H9 (cell line): ENCODE results near the gene TMEM174. TPM values are rescaled to one million over a fixed set of nuclear protein-coding genes. Genes with fewer than 3 reads are reported as not detected.

Source experiments
- DNase-seq: peaks from one replicate; pipeline ENCODE4 v3.0.0-alpha.2; 2017
- H2AFZ ChIP-seq: one replicate; pipeline ENCODE4 v1.6.1; 2013; ENCODE audit warnings: mild to moderate bottlenecking, low read length, control low read depth, moderate library complexity
- H2AK5ac ChIP-seq: 2 replicates; pipeline ENCODE4 v1.6.1; 2013; ENCODE audit warnings: low read length, control low read depth, mixed read lengths; ENCODE audit not compliant: insufficient read length
- H2BK120ac ChIP-seq: one replicate; pipeline ENCODE4 v1.6.1; 2013; ENCODE audit warnings: low read depth, mild to moderate bottlenecking, low read length, control low read depth, inconsistent platforms; ENCODE audit not compliant: poor library complexity, severe bottlenecking
- H2BK12ac ChIP-seq: 2 replicates; pipeline ENCODE4 v1.6.1; 2013; ENCODE audit warnings: low read length, control low read depth, mixed read lengths, low read depth; ENCODE audit not compliant: insufficient read length
- H2BK15ac ChIP-seq: 2 replicates; pipeline ENCODE4 v1.6.1; 2013; ENCODE audit warnings: low read depth, low read length, control low read depth
- H2BK20ac ChIP-seq: one replicate; pipeline ENCODE4 v1.6.1; 2013; ENCODE audit warnings: low read depth, mild to moderate bottlenecking, low read length, control low read depth, inconsistent platforms; ENCODE audit not compliant: poor library complexity, severe bottlenecking
- H2BK5ac ChIP-seq: 2 replicates; pipeline ENCODE4 v1.6.1; 2013; ENCODE audit warnings: low read length, control low read depth, mixed read lengths; ENCODE audit not compliant: insufficient read length
- H3K14ac ChIP-seq: 2 replicates; pipeline ENCODE4 v1.6.1; 2013; ENCODE audit warnings: low read length, control low read depth; ENCODE audit not compliant: insufficient read depth
- H3K18ac ChIP-seq: 2 replicates; pipeline ENCODE4 v1.6.1; 2013; ENCODE audit warnings: low read depth, mild to moderate bottlenecking, mixed read lengths, low read length, control low read depth; ENCODE audit not compliant: insufficient read length
- H3K23ac ChIP-seq: 2 replicates; pipeline ENCODE4 v1.6.1; 2013; ENCODE audit warnings: low read length, control low read depth, mixed read lengths, low read depth; ENCODE audit not compliant: insufficient read length
- H3K23me2 ChIP-seq: 2 replicates; pipeline ENCODE4 v1.6.1; 2013; ENCODE audit warnings: low read depth, mild to moderate bottlenecking, mixed read lengths, low read length, control low read depth; ENCODE audit not compliant: insufficient read length, poor library complexity, severe bottlenecking
- H3K27ac ChIP-seq: 2 replicates; pipeline ENCODE4 v1.5.1; 2013; ENCODE audit warnings: low read length, control low read depth, mixed read lengths, low read depth; ENCODE audit not compliant: insufficient read length
- H3K27me3 ChIP-seq: 2 replicates; pipeline ENCODE4 v1.6.1; 2013; ENCODE audit warnings: low read length, control low read depth, inconsistent platforms; ENCODE audit not compliant: insufficient read depth
- H3K4ac ChIP-seq: 2 replicates; pipeline ENCODE4 v1.6.1; 2013; ENCODE audit warnings: low read depth, mild to moderate bottlenecking, control low read depth, inconsistent platforms, low read length, moderate library complexity
- H3K4me1 ChIP-seq: 2 replicates; pipeline ENCODE4 v1.6.1; 2013; ENCODE audit warnings: low read length, control low read depth, inconsistent platforms; ENCODE audit not compliant: insufficient read depth
- H3K4me2 ChIP-seq: 2 replicates; pipeline ENCODE4 v1.6.1; 2013; ENCODE audit warnings: low read length, control low read depth, mixed read lengths; ENCODE audit not compliant: insufficient read length, insufficient read depth
- H3K56ac ChIP-seq: 2 replicates; pipeline ENCODE4 v1.6.1; 2013; ENCODE audit warnings: low read depth, mild to moderate bottlenecking, mixed read lengths, low read length, control low read depth; ENCODE audit not compliant: insufficient read length
- H3K79me1 ChIP-seq: 2 replicates; pipeline ENCODE4 v1.6.1; 2013; ENCODE audit warnings: low read depth, mild to moderate bottlenecking, moderate library complexity, low read length, control low read depth, inconsistent platforms; ENCODE audit not compliant: insufficient read depth, poor library complexity, severe bottlenecking
- H3K79me2 ChIP-seq: 2 replicates; pipeline ENCODE4 v1.6.1; 2013; ENCODE audit warnings: low read length, control low read depth, inconsistent platforms; ENCODE audit not compliant: insufficient read depth
- H3K9ac ChIP-seq: 2 replicates; pipeline ENCODE4 v1.6.1; 2013; ENCODE audit warnings: low read length, control low read depth, mixed read lengths; ENCODE audit not compliant: insufficient read length; ENCODE audit errors: extremely low read depth
- H3K9me3 ChIP-seq: one replicate; pipeline ENCODE4 v1.6.1; 2013; ENCODE audit warnings: low read depth, low read length, inconsistent platforms; ENCODE audit not compliant: control insufficient read depth
- H3T11ph ChIP-seq: one replicate; pipeline ENCODE4 v1.6.1; 2013; ENCODE audit warnings: mild to moderate bottlenecking, low read length, control low read depth, inconsistent platforms
- H4K20me1 ChIP-seq: one replicate; pipeline ENCODE4 v1.6.1; 2013; ENCODE audit not compliant: control insufficient read depth, insufficient read length, insufficient read depth
- H4K5ac ChIP-seq: 2 replicates; pipeline ENCODE4 v1.6.1; 2013; ENCODE audit warnings: low read depth, mild to moderate bottlenecking, mixed read lengths, low read length, control low read depth; ENCODE audit not compliant: insufficient read length
- H4K8ac ChIP-seq: replicated peaks from 2 replicates; pipeline ENCODE4 v1.6.1; 2013; ENCODE audit warnings: low read length, control low read depth, mixed read lengths, low read depth; ENCODE audit not compliant: insufficient read length
- H4K91ac ChIP-seq: 2 replicates; pipeline ENCODE4 v1.6.1; 2013; ENCODE audit warnings: low read depth, mild to moderate bottlenecking, moderate library complexity, mixed read lengths, low read length, control low read depth; ENCODE audit not compliant: insufficient read length
- H3K27ac Mint-ChIP-seq, 3 experiments: 2 replicates in 2 of 3; 3 replicates in 1 of 3; pipeline ENCODE4 v1.8.0; 2020 to 2021; ENCODE audit warnings: mixed read lengths in 3 of 3, mild to moderate bottlenecking in 1 of 3, moderate library complexity in 1 of 3
- H3K27me3 Mint-ChIP-seq: 2 replicates; pipeline ENCODE4 v1.8.0; 2021; ENCODE audit warnings: low read depth, mild to moderate bottlenecking, moderate library complexity, mixed read lengths
- H3K36me3 Mint-ChIP-seq, 3 experiments: 2 replicates in 2 of 3; 3 replicates in 1 of 3; pipeline ENCODE4 v1.8.0; 2020 to 2021; ENCODE audit warnings: low read depth in 3 of 3, mixed read lengths in 3 of 3; ENCODE audit not compliant: insufficient read depth in 1 of 3
- H3K4me1 Mint-ChIP-seq, 2 experiments: 2 replicates each; pipeline ENCODE4 v1.8.0; 2020; ENCODE audit warnings: mixed read lengths in 2 of 2
- H3K4me3 Mint-ChIP-seq, 2 experiments: 2 replicates in 1 of 2; 3 replicates in 1 of 2; pipeline ENCODE4 v1.8.0; 2020 to 2021; ENCODE audit warnings: mild to moderate bottlenecking in 2 of 2, mixed read lengths in 2 of 2, moderate library complexity in 1 of 2
- H3K9me3 Mint-ChIP-seq, 2 experiments: 2 replicates in 1 of 2; 3 replicates in 1 of 2; pipeline ENCODE4 v1.8.0; 2020; ENCODE audit warnings: mild to moderate bottlenecking in 2 of 2, mixed read lengths in 2 of 2, moderate library complexity in 1 of 2
- CTCF ChIP-seq: fragments of 200-600 bp; sonication (generic); conservative IDR thresholded peaks from 3 replicates; pipeline ENCODE4 v1.8.0; 2021; ENCODE audit warnings: antibody characterized with exemption, mild to moderate bottlenecking
- WGBS: extraction: QIAGEN DNeasy Blood & Tissue Kit; methylation state at CpG from one replicate; pipeline ENCODE4 v1.1.7; 2013; ENCODE audit warnings: missing lambda C conversion rate, low lambda C conversion rate, mixed read lengths; ENCODE audit not compliant: insufficient read length; ENCODE audit errors: extremely low coverage; 5-methylcytosine and 5-hydroxymethylcytosine counted together
- total RNA-seq: library from RNA; stranded (reverse); gene quantifications from 2 replicates; pipeline ENCODE4 v1.2.1, GENCODE V29; 2021

Gene TMEM174
- total RNA-seq, 1 experiment from 2014 or later, result not detected

GRCh38 chr5:73135021-73135420, 38.0 kb upstream of the TMEM174 start:
- no peak overlapping the region for H3K18ac ChIP-seq
- peaks cover 20 to 27% of the 10 kb centered on the region in 2 experiments for H3K4me1 Mint-ChIP-seq
- no peak for TF ChIP-seq CTCF
- no peak overlapping the region for H3K14ac ChIP-seq
- H3K4me3 Mint-ChIP-seq, result no peak overlapping the region
- H2BK5ac ChIP-seq, result no peak overlapping the region
- no peak overlapping the region for H3T11ph ChIP-seq
- no peak overlapping the region for H4K5ac ChIP-seq
- H3K4ac ChIP-seq, result no peak overlapping the region
- H2AFZ ChIP-seq, result no peak overlapping the region
- H2BK120ac ChIP-seq, result no peak overlapping the region
- H3K9me3 ChIP-seq, result no peaks in the 10 kb centered on the region
- H3K9ac ChIP-seq, result no peak overlapping the region
- no peak overlapping the region for H3K27ac ChIP-seq
- no peaks in the 10 kb centered on the region for H3K23me2 ChIP-seq
- H3K23ac ChIP-seq, result no peak overlapping the region
- no peak overlapping the region for H3K56ac ChIP-seq
- H2BK15ac ChIP-seq, result no peak overlapping the region
- no CpG with 5 or more reads among the region's 3 CpGs for WGBS
- peaks cover 5% of the 10 kb centered on the region for H3K4me1 ChIP-seq
- no peak overlapping the region for H4K91ac ChIP-seq
- H3K27me3 ChIP-seq, result no peaks in the 10 kb centered on the region
- no peak overlapping the region for H3K4me2 ChIP-seq
- no peaks in the 10 kb centered on the region for H3K36me3 Mint-ChIP-seq
- H4K20me1 ChIP-seq, result no peaks in the 10 kb centered on the region
- no peaks in the 10 kb centered on the region for H3K79me2 ChIP-seq
- no peaks in the 10 kb centered on the region for H3K9me3 Mint-ChIP-seq
- H4K8ac ChIP-seq, result no peak overlapping the region
- peaks cover 4% of the 10 kb centered on the region for H3K27me3 Mint-ChIP-seq
- no peak overlapping the region for H2BK20ac ChIP-seq
- H3K79me1 ChIP-seq, result no peaks in the 10 kb centered on the region
- no peak overlapping the region for H2BK12ac ChIP-seq
- no peak overlapping the region for H2AK5ac ChIP-seq
- H3K27ac Mint-ChIP-seq, result no peak overlapping the region; a peak in 1 of 7 replicates
- DNase-seq, result no peak
